IMR-90 (cell line): Measurements from ENCODE around the gene SEC24D. TPM values are rescaled to one million over a fixed set of nuclear protein-coding genes. Genes with fewer than 3 reads are reported as not detected.

Source experiments
- ATAC-seq: fragments of 200-7000 bp; cut with Tn5 transposase; 2 replicates; pipeline ENCODE4 v1.9.1; 2020; ENCODE audit warnings: low read depth, mild to moderate bottlenecking, moderate library complexity
- BruUV-seq: library from RNA; stranded (reverse); fragments of 400-500 nt; replicated peaks from 2 replicates; lab custom pipeline; 2021; lab: Mats Ljungman, UMichigan
- CTCF ChIA-PET: fragments of 300-600 bp; formaldehyde crosslinking; extraction: SDS; loops from one replicate; lab custom pipeline; 2021; ENCODE audit warnings: antibody characterized with exemption; lab: Yijun Ruan, JAX
- POLR2A ChIA-PET: fragments of 300-600 bp; sonication (Branson Sonifier 250); formaldehyde crosslinking; loops from one replicate; lab custom pipeline; 2022; ENCODE audit warnings: antibody characterized with exemption; ENCODE audit not compliant: unreplicated experiment; lab: Charles Lee
- DNase-seq: peaks from one replicate; pipeline ENCODE4 v3.0.0; 2013
- H2AFZ ChIP-seq: replicated peaks from 2 replicates; pipeline ENCODE3; 2013; ENCODE audit warnings: low read length, mild to moderate bottlenecking; ENCODE audit not compliant: poor library complexity
- H2AK5ac ChIP-seq: 2 replicates; pipeline ENCODE4 v1.6.1; 2013; ENCODE audit warnings: low read depth, low read length, inconsistent platforms
- H2AK9ac ChIP-seq: replicated peaks from 2 replicates; pipeline ENCODE3; 2013; ENCODE audit warnings: mild to moderate bottlenecking, low read depth, low read length, moderate library complexity; ENCODE audit not compliant: poor library complexity
- H2BK120ac ChIP-seq: 2 replicates; pipeline ENCODE4 v1.6.1; 2013; ENCODE audit warnings: low read depth, low read length, inconsistent platforms
- H2BK15ac ChIP-seq: 3 replicates; pipeline ENCODE4 v1.6.1; 2013; ENCODE audit warnings: low read depth, low read length, inconsistent platforms
- H2BK20ac ChIP-seq: 2 replicates; pipeline ENCODE4 v1.6.1; 2013; ENCODE audit warnings: low read depth, mild to moderate bottlenecking, inconsistent platforms, low read length, moderate library complexity
- H2BK5ac ChIP-seq: 2 replicates; pipeline ENCODE4 v1.6.1; 2013; ENCODE audit warnings: mild to moderate bottlenecking, low read depth, low read length, inconsistent platforms; ENCODE audit not compliant: poor library complexity, severe bottlenecking
- H3K14ac ChIP-seq: replicated peaks from 2 replicates; pipeline ENCODE4 v1.6.1; 2013; ENCODE audit warnings: low read depth, low read length, inconsistent platforms
- H3K18ac ChIP-seq: 2 replicates; pipeline ENCODE4 v1.6.1; 2013; ENCODE audit warnings: low read depth, low read length, control low read depth
- H3K23ac ChIP-seq: 2 replicates; pipeline ENCODE4 v1.6.1; 2013; ENCODE audit warnings: low read depth, low read length, inconsistent platforms
- H3K27ac ChIP-seq: 2 replicates; pipeline ENCODE4 v1.5.1; 2013; ENCODE audit warnings: mild to moderate bottlenecking, control low read depth, low read length; ENCODE audit not compliant: insufficient read depth
- H3K27me3 ChIP-seq: 2 replicates; pipeline ENCODE4 v1.6.1; 2013; ENCODE audit warnings: low read length; ENCODE audit not compliant: control insufficient read depth, insufficient read depth
- H3K36me3 ChIP-seq: 2 replicates; pipeline ENCODE4 v1.6.1; 2013; ENCODE audit warnings: low read length, mixed read lengths; ENCODE audit not compliant: control insufficient read depth, insufficient read depth
- H3K4ac ChIP-seq: 2 replicates; pipeline ENCODE4 v1.6.1; 2013; ENCODE audit warnings: low read depth, low read length, inconsistent platforms
- H3K4me1 ChIP-seq: 2 replicates; pipeline ENCODE4 v1.6.1; 2013; ENCODE audit warnings: low read length, mixed read lengths; ENCODE audit not compliant: control insufficient read depth, insufficient read depth
- H3K4me2 ChIP-seq: 2 replicates; pipeline ENCODE4 v1.6.1; 2013; ENCODE audit warnings: low read depth, mild to moderate bottlenecking, control low read depth, low read length, moderate library complexity
- H3K4me3 ChIP-seq: 2 replicates; pipeline ENCODE4 v1.5.1; 2013; ENCODE audit warnings: low read depth, mild to moderate bottlenecking, control low read depth, low read length, moderate library complexity; ENCODE audit not compliant: insufficient read depth
- H3K56ac ChIP-seq: 2 replicates; pipeline ENCODE4 v1.6.1; 2013; ENCODE audit warnings: low read length, inconsistent platforms; ENCODE audit not compliant: insufficient read depth; ENCODE audit errors: extremely low read depth
- H3K79me1 ChIP-seq, 2 experiments: 2 replicates each; pipeline ENCODE4 v1.6.1; 2013; ENCODE audit warnings: low read length in 2 of 2, inconsistent platforms in 1 of 2, low read depth in 1 of 2
- H3K9ac ChIP-seq: 2 replicates; pipeline ENCODE4 v1.6.1; 2013; ENCODE audit warnings: low read depth, low read length, control low read depth
- H3K9me1 ChIP-seq: 2 replicates; pipeline ENCODE4 v1.6.1; 2013; ENCODE audit warnings: low read length, inconsistent platforms; ENCODE audit not compliant: insufficient read depth
- H3K9me3 ChIP-seq: 2 replicates; pipeline ENCODE4 v1.6.1; 2013; ENCODE audit warnings: low read length; ENCODE audit not compliant: control insufficient read depth, insufficient read depth
- H4K20me1 ChIP-seq: 2 replicates; pipeline ENCODE4 v1.6.1; 2013; ENCODE audit warnings: low read length, inconsistent platforms; ENCODE audit not compliant: insufficient read depth
- H4K5ac ChIP-seq: 2 replicates; pipeline ENCODE4 v1.6.1; 2013; ENCODE audit warnings: mild to moderate bottlenecking, low read depth, low read length, control low read depth
- H4K8ac ChIP-seq, 2 experiments: 2 replicates each; pipeline ENCODE4 v1.6.1; 2013; ENCODE audit warnings: low read depth in 2 of 2, low read length in 2 of 2, control low read depth in 1 of 2, inconsistent platforms in 1 of 2
- H4K91ac ChIP-seq: 2 replicates; pipeline ENCODE4 v1.6.1; 2013; ENCODE audit warnings: low read depth, low read length, inconsistent platforms; ENCODE audit not compliant: insufficient read depth
- BHLHE40 ChIP-seq: fragments of 150-350 bp; IDR thresholded peaks from 2 replicates; pipeline ENCODE4 v1.6.1; 2016; ENCODE audit warnings: mild to moderate bottlenecking, low read depth, low read length
- CEBPB ChIP-seq: IDR thresholded peaks from 2 replicates; pipeline ENCODE4 v1.6.1; 2012; ENCODE audit warnings: low read depth, low read length, improper control_type of control experiment
- CHD1 ChIP-seq: IDR thresholded peaks from 2 replicates; pipeline ENCODE4 v1.6.1; 2012; ENCODE audit warnings: low read depth, low read length, improper control_type of control experiment
- FOS ChIP-seq: fragments of 150-350 bp; IDR thresholded peaks from 2 replicates; pipeline ENCODE4 v1.6.1; 2016; ENCODE audit warnings: low read depth, low read length
- MAFK ChIP-seq: IDR thresholded peaks from 2 replicates; pipeline ENCODE4 v1.6.1; 2012; ENCODE audit warnings: low read depth, low read length, improper control_type of control experiment
- MAZ ChIP-seq: IDR thresholded peaks from 2 replicates; pipeline ENCODE4 v1.6.1; 2012; ENCODE audit warnings: low read depth, mild to moderate bottlenecking, low read length, improper control_type of control experiment, moderate library complexity, borderline replicate concordance
- MXI1 ChIP-seq: IDR thresholded peaks from 2 replicates; pipeline ENCODE4 v1.6.1; 2012; ENCODE audit warnings: low read depth, mild to moderate bottlenecking, low read length, moderate library complexity, borderline replicate concordance
- POLR2A ChIP-seq: IDR thresholded peaks from 2 replicates; pipeline ENCODE4 v1.6.1; 2012; ENCODE audit warnings: mild to moderate bottlenecking, low read depth, low read length
- RAD21 ChIP-seq: IDR thresholded peaks from 2 replicates; pipeline ENCODE4 v1.6.1; 2012; ENCODE audit warnings: low read length, improper control_type of control experiment
- SMC3 ChIP-seq: fragments of 150-350 bp; IDR thresholded peaks from 2 replicates; pipeline ENCODE4 v1.6.1; 2016; ENCODE audit warnings: low read depth, mild to moderate bottlenecking, antibody characterized with exemption, low read length, moderate library complexity
- WGBS, 2 experiments: methylation state at CpG; one replicate each; pipeline versions ENCODE4 v1.1.5 to v1.1.7; 2013; ENCODE audit warnings: missing lambda C conversion rate in 2 of 2; ENCODE audit not compliant: insufficient read length in 1 of 2; ENCODE audit errors: extremely low coverage in 2 of 2; 5-methylcytosine and 5-hydroxymethylcytosine counted together
- dilution Hi-C: fragments of 300-500 bp; cut with HindIII; formaldehyde crosslinking; loops from one replicate; pipeline ENCODE4 v1.14.3; 2018; ENCODE audit warnings: low sequenced_read_pairs; ENCODE audit not compliant: unreplicated experiment
- in situ Hi-C: fragments of 300-500 bp; cut with MboI; formaldehyde crosslinking; loops from 3 replicates; pipeline ENCODE4 v1.14.3; 2019; ENCODE audit warnings: low sequenced_read_pairs, inconsistent platforms, mixed read lengths
- intact Hi-C: fragments of 100-400 bp; cut with micrococcal nuclease; formaldehyde crosslinking; loops from 2 replicates; pipeline ENCODE4 v1.10.0; 2022
- polyA plus RNA-seq, 3 experiments: library from polyadenylated mRNA; depleted of rRNA; stranded (reverse); fragments of >200 nt; gene quantifications; 2 replicates each; pipeline ENCODE4 v1.2.3, GENCODE V29; 2012; ENCODE audit warnings: low replicate concordance in 1 of 3
- total RNA-seq: library from RNA; depleted of rRNA; stranded (reverse); fragments of >200 nt; gene quantifications from 2 replicates; pipeline ENCODE4 v1.2.3, GENCODE V29; 2012
- TF ChIP-seq, protein P1 (sequence below): fragments of 150-350 bp; IDR thresholded peaks from 2 replicates; pipeline ENCODE4 v1.6.1; 2017; ENCODE audit warnings: mild to moderate bottlenecking, antibody characterized with exemption, low read length, low read depth
- TF ChIP-seq, protein P2 (sequence below): conservative IDR thresholded peaks from 2 replicates; pipeline ENCODE4 v1.5.1; 2012; ENCODE audit warnings: mild to moderate bottlenecking, low read depth, low read length, improper control_type of control experiment
- TF ChIP-seq, protein P3 (sequence below): fragments of 150-350 bp; IDR thresholded peaks from 2 replicates; pipeline ENCODE4 v1.6.1; 2016; ENCODE audit warnings: low read depth, mild to moderate bottlenecking, low read length, moderate library complexity, borderline replicate concordance

The SEC24D gene
- total and polyA plus RNA-seq, 2 of the 4 experiments (the other 2 are of a cell fraction) = 93.2 to 111 TPM

DNA sequence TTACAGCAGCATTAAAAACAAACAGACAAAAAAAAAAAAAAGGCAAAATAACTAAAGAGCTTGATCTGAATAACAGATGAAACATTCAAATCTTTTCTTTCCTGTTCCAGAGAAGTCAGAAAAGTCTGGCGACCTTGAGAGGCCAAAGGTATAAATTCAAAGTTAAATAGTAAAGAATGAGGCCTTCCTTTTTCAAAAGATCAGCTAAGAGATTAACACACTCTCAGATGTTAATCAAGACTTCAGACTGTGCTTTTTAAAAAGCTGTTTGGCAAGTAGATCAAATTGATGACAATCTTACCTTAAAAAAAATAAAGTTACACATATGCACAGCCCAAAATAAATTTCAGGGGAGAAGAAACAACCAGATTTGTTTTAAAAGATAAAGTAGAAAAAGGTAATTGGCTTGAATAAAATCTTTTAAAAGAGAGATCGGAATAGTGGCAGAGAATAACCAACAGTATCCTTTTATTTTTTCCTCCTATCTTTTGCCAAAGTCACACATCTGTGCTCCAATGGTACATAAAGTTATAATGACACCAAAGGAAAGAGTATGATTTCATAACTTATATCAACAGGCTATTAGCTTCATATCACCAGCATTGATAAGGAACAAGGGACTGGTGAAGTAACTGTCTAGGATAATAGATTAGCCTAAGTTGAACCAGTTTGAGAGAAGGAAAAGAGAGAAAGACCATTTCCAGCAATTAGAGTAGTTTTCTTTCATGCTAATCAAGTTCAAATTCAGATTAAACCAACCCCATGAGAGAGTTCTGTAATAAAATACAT lies 80.3 kb downstream of the SEC24D start:
- in situ Hi-C loops (no loop called here), intact Hi-C loops (no loop called here), dilution Hi-C loops (no loop called here)
- Histone ChIP-seq H2BK20ac (no peak overlapping the region), H3K4me3 (no peak overlapping the region), H2AK5ac (no peak overlapping the region), H3K9ac (no peak overlapping the region), H3K4me1 (peaks cover 25% of the 10 kb centered on the region), H3K36me3 (peaks cover 26% of the 10 kb centered on the region), H3K9me3 (no peaks in the 10 kb centered on the region), H4K8ac (no peak overlapping the region), H2AFZ (no peak overlapping the region), H2BK120ac (no peak overlapping the region), H3K4me2 (peak overlapping the region; percentile 7; the same call in 1 of the 2 replicates), H4K20me1 (peaks cover 39% of the 10 kb centered on the region), H2BK15ac (no peak overlapping the region), H2AK9ac (no peak overlapping the region), H3K14ac (no peak overlapping the region), H3K4ac (no peak overlapping the region), H4K91ac (no peak overlapping the region; the same call in 1 of the 2 replicates), H3K56ac (no peak overlapping the region), H3K9me1 (peaks cover 21% of the 10 kb centered on the region), H2BK5ac (peak overlapping the region; percentile 80), H3K18ac (peak overlapping the region; percentile 59; the same call in 1 of the 2 replicates), H4K5ac (no peak overlapping the region), H3K23ac (0 out of 2 replicates have a peak overlapping the region, but pooled peaks have one; percentile 17), H3K27ac (no peak overlapping the region), H3K79me1 (peaks cover 31 to 58% of the 10 kb centered on the region in 2 experiments), H3K27me3 (no peaks in the 10 kb centered on the region)
- ChIA-PET POLR2A (no interaction called here), CTCF (interaction anchor here (0.6 kb wide), 1 partner anchor 20 kb away, joined by 4 read pairs; no protein-coding TSS in a partner anchor)
- TF ChIP-seq SMC3 (no peak), CEBPB (no peak), POLR2A (no peak), FOS (no peak), CHD1 (no peak), MAFK (no peak), MXI1 (no peak), MAZ (no peak), BHLHE40 (no peak), RAD21 (no peak)
- TF ChIP-seq, protein P1, sequence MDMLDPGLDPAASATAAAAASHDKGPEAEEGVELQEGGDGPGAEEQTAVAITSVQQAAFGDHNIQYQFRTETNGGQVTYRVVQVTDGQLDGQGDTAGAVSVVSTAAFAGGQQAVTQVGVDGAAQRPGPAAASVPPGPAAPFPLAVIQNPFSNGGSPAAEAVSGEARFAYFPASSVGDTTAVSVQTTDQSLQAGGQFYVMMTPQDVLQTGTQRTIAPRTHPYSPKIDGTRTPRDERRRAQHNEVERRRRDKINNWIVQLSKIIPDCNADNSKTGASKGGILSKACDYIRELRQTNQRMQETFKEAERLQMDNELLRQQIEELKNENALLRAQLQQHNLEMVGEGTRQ = no peak
- TF ChIP-seq, protein P2, sequence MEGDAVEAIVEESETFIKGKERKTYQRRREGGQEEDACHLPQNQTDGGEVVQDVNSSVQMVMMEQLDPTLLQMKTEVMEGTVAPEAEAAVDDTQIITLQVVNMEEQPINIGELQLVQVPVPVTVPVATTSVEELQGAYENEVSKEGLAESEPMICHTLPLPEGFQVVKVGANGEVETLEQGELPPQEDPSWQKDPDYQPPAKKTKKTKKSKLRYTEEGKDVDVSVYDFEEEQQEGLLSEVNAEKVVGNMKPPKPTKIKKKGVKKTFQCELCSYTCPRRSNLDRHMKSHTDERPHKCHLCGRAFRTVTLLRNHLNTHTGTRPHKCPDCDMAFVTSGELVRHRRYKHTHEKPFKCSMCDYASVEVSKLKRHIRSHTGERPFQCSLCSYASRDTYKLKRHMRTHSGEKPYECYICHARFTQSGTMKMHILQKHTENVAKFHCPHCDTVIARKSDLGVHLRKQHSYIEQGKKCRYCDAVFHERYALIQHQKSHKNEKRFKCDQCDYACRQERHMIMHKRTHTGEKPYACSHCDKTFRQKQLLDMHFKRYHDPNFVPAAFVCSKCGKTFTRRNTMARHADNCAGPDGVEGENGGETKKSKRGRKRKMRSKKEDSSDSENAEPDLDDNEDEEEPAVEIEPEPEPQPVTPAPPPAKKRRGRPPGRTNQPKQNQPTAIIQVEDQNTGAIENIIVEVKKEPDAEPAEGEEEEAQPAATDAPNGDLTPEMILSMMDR = no peak
- TF ChIP-seq, protein P3, sequence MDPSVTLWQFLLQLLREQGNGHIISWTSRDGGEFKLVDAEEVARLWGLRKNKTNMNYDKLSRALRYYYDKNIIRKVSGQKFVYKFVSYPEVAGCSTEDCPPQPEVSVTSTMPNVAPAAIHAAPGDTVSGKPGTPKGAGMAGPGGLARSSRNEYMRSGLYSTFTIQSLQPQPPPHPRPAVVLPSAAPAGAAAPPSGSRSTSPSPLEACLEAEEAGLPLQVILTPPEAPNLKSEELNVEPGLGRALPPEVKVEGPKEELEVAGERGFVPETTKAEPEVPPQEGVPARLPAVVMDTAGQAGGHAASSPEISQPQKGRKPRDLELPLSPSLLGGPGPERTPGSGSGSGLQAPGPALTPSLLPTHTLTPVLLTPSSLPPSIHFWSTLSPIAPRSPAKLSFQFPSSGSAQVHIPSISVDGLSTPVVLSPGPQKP = no peak
- DNase-seq (no peak), ATAC-seq (no peak)
- no TSS peak for BruUV-seq
- no CpG with 5 or more reads among the region's 2 CpGs for WGBS, 2 experiments
